GM21786 (cell line): Measurements from ENCODE around the gene TDRD7.
A peak's percentile ranks its signal among the peaks of the same experiment; 100 is the strongest.
"Not testable (repeated sequence)": the region's sequence is repeated elsewhere in the genome, so short reads cannot be mapped to it uniquely, and the experiment has no call there.

Experiments used
- ATAC-seq: cut with Tn5 transposase; IDR thresholded peaks from one replicate; pipeline ENCODE4 v1.9.1; 2021; ENCODE audit not compliant: unreplicated experiment

Gene TDRD7

GRCh38 chr9:97419309-97419867, 7.5 kb downstream of the TDRD7 start:
- ATAC-seq, result no peak

GRCh38 chr9:97425336-97425972, 13.6 kb downstream of the TDRD7 start:
- no peak for ATAC-seq

GRCh38 chr9:97425973-97426336, 14.1 kb downstream of the TDRD7 start:
- ATAC-seq, result no peak

DNA sequence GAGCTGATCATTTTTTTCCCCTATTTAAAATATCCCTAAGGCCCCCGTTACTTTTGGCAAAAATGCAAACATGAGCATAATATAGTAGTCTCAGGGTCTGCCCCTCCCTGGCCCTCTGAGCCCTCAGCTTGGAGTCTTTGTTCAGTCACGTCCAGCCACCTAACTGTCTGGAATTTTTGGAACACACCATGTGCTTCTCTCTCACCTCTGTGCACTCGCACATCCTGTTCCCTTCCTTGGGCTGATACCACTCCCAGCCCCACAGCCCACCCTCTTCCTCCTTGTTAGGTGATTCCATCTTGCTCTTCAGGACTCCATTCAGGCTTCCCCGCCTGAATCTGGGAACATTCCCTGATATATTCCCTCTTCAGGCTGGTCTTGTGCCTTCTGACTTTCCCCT, 16.0 kb downstream of the TDRD7 start:
- no peak for ATAC-seq

DNA sequence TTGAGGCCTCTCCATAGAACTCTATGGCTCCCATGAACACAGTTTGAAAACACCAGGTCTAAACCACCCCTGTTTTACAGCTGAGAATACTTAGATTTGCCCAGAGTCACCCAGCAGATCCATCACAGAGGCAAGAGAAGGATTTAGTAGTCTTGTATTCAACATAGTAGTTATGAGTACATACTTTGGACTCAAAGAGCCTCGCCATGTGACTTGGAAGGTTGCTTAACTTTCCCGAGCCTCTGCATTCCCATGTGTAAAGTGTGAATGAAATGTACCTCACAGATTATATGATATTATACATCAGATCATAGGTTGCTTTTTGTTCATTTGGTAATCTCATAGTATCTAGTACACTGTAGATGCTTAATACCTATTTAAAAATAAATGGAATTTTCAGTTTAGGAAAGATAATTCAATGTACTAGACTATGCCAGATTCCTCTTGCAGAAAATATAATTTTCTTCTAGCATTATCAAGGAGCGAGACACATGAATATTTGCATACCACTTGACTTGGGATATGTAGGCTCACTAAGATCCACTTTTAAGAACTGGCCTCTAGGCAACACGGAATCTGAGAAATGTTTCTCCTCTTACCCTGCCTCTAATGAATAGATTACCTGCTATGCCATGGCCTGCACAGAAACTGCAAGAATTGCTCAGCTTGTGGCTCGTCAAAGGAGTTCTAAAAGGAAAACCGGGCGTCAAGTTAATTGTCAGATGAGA, 18.6 kb downstream of the TDRD7 start:
- ATAC-seq, result no peak

DNA sequence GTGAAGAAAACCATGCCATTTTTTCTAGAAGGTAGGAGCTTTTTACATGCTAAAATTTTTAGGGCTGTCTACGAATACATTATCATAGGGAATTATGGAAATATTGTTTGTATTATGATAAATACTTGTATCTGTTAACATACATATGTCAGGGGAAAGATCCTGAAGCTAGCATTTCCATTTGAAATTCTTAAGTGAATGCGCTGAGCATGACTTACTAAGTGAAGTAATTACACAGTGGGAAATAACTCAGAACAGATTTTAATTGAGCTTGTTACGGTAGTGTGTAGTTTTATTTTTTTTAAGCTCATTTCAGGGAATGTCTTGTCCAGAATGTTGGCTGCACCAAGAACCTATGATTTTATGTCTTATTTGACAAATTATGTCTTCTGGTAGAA, 19.1 kb downstream of the TDRD7 start:
- ATAC-seq, result no peak

DNA sequence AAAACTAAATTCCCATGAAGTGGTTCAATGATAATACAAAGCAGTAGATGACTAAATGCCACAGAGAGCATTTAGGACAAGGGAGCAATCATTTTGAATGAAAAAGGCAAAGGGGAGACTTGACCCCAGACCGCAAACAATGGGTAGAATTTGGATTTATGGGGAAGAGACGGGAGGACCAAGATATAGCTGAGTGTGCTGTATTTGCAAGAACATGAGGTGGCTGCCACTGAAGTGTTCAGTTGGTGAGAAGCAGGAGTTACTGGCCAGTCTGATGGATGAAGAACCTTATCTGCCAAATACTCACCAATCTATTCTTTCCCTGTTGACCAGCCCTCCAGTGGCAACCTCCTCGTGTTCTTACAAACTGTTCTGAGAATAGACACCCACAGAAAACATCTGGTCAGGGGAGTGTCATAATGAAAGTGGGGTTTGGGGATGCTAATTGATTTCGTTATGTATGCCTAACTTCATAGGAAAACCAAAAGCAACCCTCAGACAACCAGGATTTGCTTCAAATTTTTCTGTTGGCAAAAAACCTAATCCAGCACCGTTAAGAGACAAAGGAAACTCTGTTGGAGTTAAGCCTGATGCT, 19.8 kb downstream of the TDRD7 start:
- ATAC-seq, result no peak

GRCh38 chr9:97437051-97437600, 25.2 kb downstream of the TDRD7 start:
- ATAC-seq, result no peak

- no peak for ATAC-seq
Measured at GRCh38 chr9:97438257-97438656, 26.4 kb downstream of the TDRD7 start.

- no peak for ATAC-seq
Measured at GRCh38 chr9:97438666-97439065, 26.8 kb downstream of the TDRD7 start.

DNA sequence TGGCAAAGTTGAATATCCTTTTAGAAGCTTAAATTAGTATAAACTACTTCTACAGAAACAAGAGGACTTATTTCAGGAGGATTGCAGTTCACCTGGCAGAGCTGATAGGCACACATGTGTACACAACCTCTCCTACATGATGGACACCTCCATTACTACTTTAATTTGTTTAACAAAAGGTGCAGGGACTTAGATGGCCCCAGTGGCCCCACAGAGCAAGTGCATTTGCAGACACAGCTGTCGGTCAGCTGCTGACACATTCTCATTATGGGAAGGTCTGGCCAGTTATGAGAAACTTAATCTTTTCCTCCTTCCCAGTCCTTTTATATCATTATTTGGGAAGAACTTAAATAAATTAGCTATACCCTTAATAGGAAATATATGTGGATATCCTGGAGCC, 28.3 kb downstream of the TDRD7 start:
- ATAC-seq, result no peak

- ATAC-seq, result no peak
Measured at GRCh38 chr9:97441729-97442128, 29.8 kb downstream of the TDRD7 start.

DNA sequence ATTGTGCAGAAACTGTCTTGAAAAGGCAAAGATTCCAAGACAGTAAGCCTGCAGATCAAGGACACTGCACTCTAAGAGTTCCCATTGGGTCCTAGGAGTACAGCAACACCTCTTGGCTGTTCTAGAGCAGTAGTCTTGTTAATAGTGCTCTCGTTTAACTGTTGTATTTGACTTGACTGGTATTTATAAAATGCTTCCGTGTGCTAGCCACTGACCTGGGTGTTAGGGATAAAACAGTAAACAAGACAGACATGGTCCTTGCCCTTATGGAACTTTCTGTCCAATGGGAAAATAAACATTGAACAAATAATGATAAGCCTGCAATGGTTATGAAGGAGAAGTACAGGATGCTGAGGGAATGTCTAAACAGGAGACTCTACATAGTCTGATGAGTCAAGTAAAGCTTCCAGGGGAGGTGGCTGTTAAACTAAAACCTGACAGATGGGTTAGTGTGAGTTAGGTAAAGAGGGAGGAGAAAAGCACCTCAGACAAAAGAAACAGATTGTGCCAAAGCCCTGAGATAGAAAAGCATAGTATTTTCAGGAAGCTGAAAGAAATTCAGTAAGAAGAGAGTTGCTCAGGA, 33.3 kb downstream of the TDRD7 start:
- no peak for ATAC-seq

DNA sequence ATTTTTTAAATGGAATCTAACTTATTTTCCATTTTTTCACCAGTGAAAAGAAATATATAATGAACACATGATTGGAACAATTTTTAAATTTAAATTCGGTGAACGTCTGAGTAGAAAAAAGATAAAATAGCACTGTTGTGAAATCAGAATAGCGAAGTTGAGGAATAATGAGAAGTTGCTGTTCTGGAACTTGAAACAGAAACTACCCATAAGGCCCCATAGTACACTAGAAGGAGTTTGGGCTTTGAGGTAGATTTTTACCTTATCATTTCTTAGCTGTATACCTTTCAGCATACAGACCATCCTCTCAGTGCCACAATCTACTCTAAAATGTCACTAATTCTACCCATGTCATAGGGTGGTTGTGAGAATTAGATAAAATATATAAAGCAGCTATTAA, 35.1 kb downstream of the TDRD7 start:
- no peak for ATAC-seq

DNA sequence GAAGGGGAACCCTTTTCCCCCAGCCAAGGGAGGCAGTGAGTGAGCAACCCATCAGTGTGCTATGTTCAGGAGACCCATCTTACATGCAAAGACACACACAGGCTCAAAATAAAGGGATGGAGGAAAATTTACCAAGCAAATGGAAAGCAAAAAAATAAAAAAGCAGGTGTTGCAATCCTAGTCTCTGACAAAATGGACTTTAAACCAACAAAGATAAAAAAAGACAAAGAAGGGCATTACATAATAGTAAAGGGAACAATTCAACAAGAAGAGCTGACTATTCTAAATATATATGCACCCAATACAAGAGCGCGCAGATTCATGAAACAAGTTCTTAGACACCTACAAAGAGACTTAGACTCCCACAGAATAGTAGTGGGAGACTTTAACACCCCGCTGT, 41.7 kb downstream of the TDRD7 start:
- ATAC-seq, result not testable (repeated sequence)

- not testable (repeated sequence) for ATAC-seq
Measured at GRCh38 chr9:97456841-97457240, 44.9 kb downstream of the TDRD7 start.

- no peak for ATAC-seq
Measured at GRCh38 chr9:97459326-97459725, 47.4 kb downstream of the TDRD7 start.

DNA sequence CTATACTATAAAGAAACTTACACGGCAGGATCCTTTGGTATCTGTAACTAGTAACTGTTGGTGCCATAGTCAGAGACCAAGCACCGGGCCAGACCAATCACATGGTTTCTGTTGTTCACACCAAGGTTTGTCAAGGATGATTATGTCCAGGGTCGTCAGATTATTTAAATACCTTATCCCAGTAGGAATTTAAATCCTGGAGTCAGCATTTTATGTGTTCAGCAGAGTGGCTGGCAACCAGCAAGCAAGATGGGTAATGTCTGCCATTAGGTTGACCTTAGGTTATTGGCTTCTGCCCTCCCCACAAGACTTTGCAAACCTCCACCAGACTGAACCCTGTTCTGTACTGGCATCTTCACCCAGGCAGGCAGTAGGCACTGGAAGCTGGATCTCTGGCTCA, 50.3 kb downstream of the TDRD7 start:
- no peak for ATAC-seq

- no peak for ATAC-seq
Measured at GRCh38 chr9:97462914-97463313, 51.0 kb downstream of the TDRD7 start.

DNA sequence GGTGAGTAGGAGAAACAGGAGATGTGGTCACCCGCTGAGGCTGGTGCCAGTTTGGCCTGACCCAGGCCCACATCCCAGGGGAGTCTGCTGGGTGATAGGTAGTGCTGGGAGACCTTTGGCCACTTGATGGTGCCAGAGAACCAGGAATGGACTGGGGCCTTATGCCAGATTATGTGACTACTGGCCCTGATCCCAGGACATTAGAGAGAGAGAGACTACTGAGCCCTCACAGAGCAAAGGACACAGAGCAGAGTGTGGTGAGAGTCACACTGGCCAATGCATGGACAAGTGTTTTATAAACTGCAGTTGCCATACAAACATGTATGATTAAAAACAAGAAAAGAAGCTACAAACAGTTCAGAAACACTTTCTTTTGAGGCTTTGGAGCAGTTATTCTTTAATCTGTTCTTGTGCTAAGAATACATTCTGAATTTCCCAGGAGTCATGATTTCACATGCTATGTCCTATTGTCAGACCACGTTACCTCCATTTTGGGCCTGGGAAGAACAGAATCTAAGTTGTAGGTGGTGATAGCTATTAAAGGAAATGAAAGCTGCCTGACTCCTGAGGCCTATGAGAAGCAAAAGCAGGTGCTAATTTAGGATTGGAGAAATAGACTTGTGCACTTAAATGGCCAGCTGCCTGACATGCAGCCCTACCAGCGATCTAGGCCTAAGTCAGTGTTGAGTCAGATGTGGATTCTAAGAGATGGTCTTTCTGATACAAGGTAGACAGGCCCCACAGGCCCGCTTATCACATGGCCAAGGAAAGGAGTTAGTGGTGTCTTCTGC, 57.0 kb downstream of the TDRD7 start:
- ATAC-seq, result peak; percentile 80

DNA sequence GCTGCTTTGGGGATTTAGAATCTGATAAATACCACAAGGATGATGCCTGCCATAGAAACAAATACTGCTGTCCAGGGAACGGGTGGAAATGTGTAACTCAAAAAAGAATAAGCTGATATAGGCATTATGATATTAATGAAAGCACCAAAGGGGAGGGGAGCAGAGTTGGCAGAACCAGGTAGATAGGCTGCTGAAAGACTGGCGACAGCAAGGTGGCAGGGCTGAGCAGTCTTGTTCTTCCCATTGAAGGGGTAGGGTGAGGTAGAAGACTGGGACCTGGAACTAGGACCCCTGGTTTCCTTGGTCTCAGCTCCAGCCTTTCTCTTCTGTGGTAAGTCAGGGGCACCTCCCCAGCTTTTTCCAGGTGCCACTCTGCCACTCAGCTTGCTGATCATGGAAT, 58.2 kb downstream of the TDRD7 start:
- no peak for ATAC-seq
